H1 (cell line): Measurements from ENCODE around the gene GPS2. TPM values are rescaled to one million over a fixed set of nuclear protein-coding genes. Genes with fewer than 3 reads are reported as not detected.

Experiments
- CTCF ChIA-PET: fragments of 300-600 bp; sonication (Branson Sonifier 250); formaldehyde crosslinking; loops from one replicate; lab custom pipeline; 2021; ENCODE audit not compliant: partially characterized antibody; lab: Charles Lee
- POLR2A ChIA-PET: fragments of 300-600 bp; sonication (Branson Sonifier 250); formaldehyde crosslinking; loops from one replicate; lab custom pipeline; 2021; ENCODE audit warnings: inconsistent platforms; ENCODE audit not compliant: partially characterized antibody; lab: Charles Lee
- DNase-seq, 2 experiments: peaks; one replicate each; pipeline versions ENCODE4 v3.0.0 to v3.0.0-alpha.2; 2010 to 2022; ENCODE audit warnings: low spot score in 2 of 2, low read depth in 1 of 2, mixed read lengths in 1 of 2
- FAIRE-seq: peaks from 2 replicates; lab custom pipeline; 2011; peaks lifted over from hg19 to GRCh38; lab: Jason Lieb, UNC
- H2AFZ ChIP-seq: 2 replicates; pipeline ENCODE4 v1.8.1; 2012; ENCODE audit warnings: low read length, inconsistent platforms
- H2AK5ac ChIP-seq: 2 replicates; pipeline ENCODE4 v1.6.1; 2013; ENCODE audit warnings: low read depth, low read length
- H2BK120ac ChIP-seq: replicated peaks from 2 replicates; pipeline ENCODE3; 2013; ENCODE audit warnings: low read depth, low read length, inconsistent platforms
- H2BK12ac ChIP-seq: 2 replicates; pipeline ENCODE4 v1.6.1; 2013; ENCODE audit warnings: low read depth, low read length
- H2BK15ac ChIP-seq: 2 replicates; pipeline ENCODE4 v1.6.1; 2013; ENCODE audit warnings: low read length
- H2BK20ac ChIP-seq: 2 replicates; pipeline ENCODE4 v1.6.1; 2013; ENCODE audit warnings: low read length
- H2BK5ac ChIP-seq: 2 replicates; pipeline ENCODE4 v1.6.1; 2013; ENCODE audit warnings: low read depth, low read length
- H3K14ac ChIP-seq: 2 replicates; pipeline ENCODE4 v1.6.1; 2013; ENCODE audit warnings: inconsistent platforms; ENCODE audit not compliant: insufficient read length
- H3K18ac ChIP-seq: 2 replicates; pipeline ENCODE4 v1.6.1; 2013; ENCODE audit warnings: low read length; ENCODE audit errors: extremely low read depth
- H3K23ac ChIP-seq: 2 replicates; pipeline ENCODE4 v1.6.1; 2013; ENCODE audit warnings: inconsistent platforms; ENCODE audit not compliant: insufficient read length
- H3K23me2 ChIP-seq: 2 replicates; pipeline ENCODE4 v1.6.1; 2013; ENCODE audit warnings: low read depth, low read length
- H3K27ac ChIP-seq: 2 replicates; pipeline ENCODE4 v1.6.1; 2011; ENCODE audit warnings: low read depth, low read length, inconsistent platforms
- H3K27me3 ChIP-seq, 4 experiments: replicated peaks in 1 of 4; 1 replicate in 1 of 4; 2 replicates in 3 of 4; pipeline versions ENCODE4 v1.6.1 to v1.8.1; 2011 to 2013; ENCODE audit warnings: low read length in 3 of 4, mild to moderate bottlenecking in 3 of 4, inconsistent platforms in 2 of 4, mixed read lengths in 2 of 4, moderate library complexity in 1 of 4; ENCODE audit not compliant: control insufficient read depth in 3 of 4, insufficient read depth in 3 of 4; ENCODE audit errors: extremely low read depth in 1 of 4
- H3K36me3 ChIP-seq, 4 experiments: 2 replicates each; pipeline versions ENCODE4 v1.6.1 to v1.8.1; 2011 to 2013; ENCODE audit warnings: mild to moderate bottlenecking in 4 of 4, low read length in 3 of 4, moderate library complexity in 2 of 4, control low read depth in 1 of 4, inconsistent platforms in 1 of 4; ENCODE audit not compliant: insufficient read depth in 4 of 4, control insufficient read depth in 2 of 4
- H3K4ac ChIP-seq: replicated peaks from 2 replicates; pipeline ENCODE3; 2013; ENCODE audit warnings: low read length, low read depth, mixed read lengths, inconsistent platforms; ENCODE audit not compliant: insufficient read length
- H3K4me1 ChIP-seq, 4 experiments: replicated peaks in 1 of 4; 1 replicate in 1 of 4; 2 replicates in 3 of 4; pipeline versions ENCODE4 v1.6.1 to v1.8.1; 2011 to 2013; ENCODE audit warnings: low read length in 3 of 4, inconsistent platforms in 2 of 4, mixed read lengths in 1 of 4; ENCODE audit not compliant: insufficient read depth in 4 of 4, control insufficient read depth in 3 of 4
- H3K4me2 ChIP-seq, 2 experiments: 2 replicates each; pipeline versions ENCODE4 v1.6.1 to v1.8.1; 2011 to 2013; ENCODE audit warnings: low read depth in 2 of 2, low read length in 2 of 2, control low read depth in 1 of 2, inconsistent platforms in 1 of 2, mild to moderate bottlenecking in 1 of 2; ENCODE audit not compliant: insufficient read depth in 1 of 2
- H3K4me3 ChIP-seq, 4 experiments: fragments of 200-600, 300-600 bp in 1 of 4; sonication (generic), shearing (Covaris generic), sonication (Bioruptor Twin) in 1 of 4; 2 replicates each; pipeline versions ENCODE4 v1.5.1 to v1.8.1; 2011 to 2016; ENCODE audit warnings: low read length in 4 of 4, low read depth in 3 of 4, control low read depth in 2 of 4, inconsistent platforms in 2 of 4, mild to moderate bottlenecking in 2 of 4, mixed read lengths in 1 of 4, moderate library complexity in 1 of 4; ENCODE audit not compliant: insufficient read depth in 2 of 4; ENCODE audit errors: extremely low read depth in 1 of 4
- H3K56ac ChIP-seq: replicated peaks from 2 replicates; pipeline ENCODE3; 2013; ENCODE audit warnings: low read depth, mild to moderate bottlenecking, mixed read lengths, low read length, inconsistent platforms; ENCODE audit not compliant: insufficient read length
- H3K79me1 ChIP-seq: 2 replicates; pipeline ENCODE4 v1.6.1; 2013; ENCODE audit warnings: low read depth, low read length, control low read depth
- H3K79me2 ChIP-seq, 2 experiments: 2 replicates each; pipeline versions ENCODE4 v1.6.1 to v1.8.1; 2012 to 2013; ENCODE audit warnings: low read length in 2 of 2, mild to moderate bottlenecking in 2 of 2, inconsistent platforms in 1 of 2; ENCODE audit not compliant: insufficient read depth in 2 of 2, control insufficient read depth in 1 of 2
- H3K9ac ChIP-seq, 4 experiments: replicated peaks in 1 of 4; 1 replicate in 1 of 4; 2 replicates in 3 of 4; pipeline versions ENCODE4 v1.6.1 to v1.8.1; 2011 to 2013; ENCODE audit warnings: low read depth in 3 of 4, low read length in 3 of 4, control low read depth in 2 of 4, mild to moderate bottlenecking in 2 of 4, moderate library complexity in 2 of 4, inconsistent platforms in 1 of 4; ENCODE audit errors: extremely low read depth in 1 of 4
- H3K9me3 ChIP-seq, 2 experiments: 2 replicates each; pipeline versions ENCODE4 v1.6.1 to v1.8.1; 2012 to 2013; ENCODE audit warnings: mild to moderate bottlenecking in 2 of 2, moderate library complexity in 2 of 2, control low read depth in 1 of 2, inconsistent platforms in 1 of 2, low read depth in 1 of 2, low read length in 1 of 2, mixed read lengths in 1 of 2; ENCODE audit not compliant: insufficient read depth in 2 of 2
- H4K20me1 ChIP-seq, 2 experiments: replicated peaks in 1 of 2; 2 replicates each; pipeline versions ENCODE3 to v1.8.1; 2011 to 2013; ENCODE audit warnings: inconsistent platforms in 2 of 2, low read length in 2 of 2, mild to moderate bottlenecking in 1 of 2; ENCODE audit not compliant: insufficient read depth in 2 of 2, control insufficient read depth in 1 of 2
- H4K5ac ChIP-seq: 2 replicates; pipeline ENCODE4 v1.6.1; 2013; ENCODE audit warnings: low read length, low read depth, mixed read lengths, inconsistent platforms; ENCODE audit not compliant: insufficient read length
- H4K8ac ChIP-seq: 2 replicates; pipeline ENCODE4 v1.8.0; 2013; ENCODE audit warnings: mild to moderate bottlenecking, moderate library complexity, low read length, inconsistent platforms; ENCODE audit not compliant: insufficient read depth; ENCODE audit errors: extremely low read depth
- H4K91ac ChIP-seq: replicated peaks from 2 replicates; pipeline ENCODE3; 2013; ENCODE audit warnings: low read length, mixed read lengths, inconsistent platforms; ENCODE audit not compliant: insufficient read length
- ASH2L ChIP-seq: fragments of 200-600, 300-600 bp; sonication (generic); IDR thresholded peaks from one replicate; pipeline ENCODE4 v1.7.1; 2017; ENCODE audit warnings: low read length
- CBX5 ChIP-seq: fragments of 300-800, 300-1000 bp; sonication (generic); IDR thresholded peaks from 2 replicates; pipeline ENCODE4 v1.7.1; 2016; ENCODE audit warnings: antibody characterized with exemption, low read length, low read depth
- CBX8 ChIP-seq: fragments of 300-800, 300-1000 bp; sonication (generic); IDR thresholded peaks from 2 replicates; pipeline ENCODE4 v1.7.1; 2016; ENCODE audit warnings: low read depth, low read length, borderline replicate concordance
- CTBP2 ChIP-seq: IDR thresholded peaks from 2 replicates; pipeline ENCODE4 v1.7.0; 2011; ENCODE audit warnings: borderline replicate concordance, mild to moderate bottlenecking, moderate library complexity, mixed read lengths, low read length; ENCODE audit not compliant: insufficient read depth, insufficient read length
- KDM1A ChIP-seq: fragments of 200-600, 300-600 bp; sonication (generic); IDR thresholded peaks from 2 replicates; pipeline ENCODE4 v1.7.1; 2016; ENCODE audit warnings: mild to moderate bottlenecking, low read length, borderline replicate concordance
- MAX ChIP-seq: IDR thresholded peaks from 2 replicates; pipeline ENCODE4 v1.6.1; 2012; ENCODE audit warnings: inconsistent platforms
- POLR2AphosphoS5 ChIP-seq: IDR thresholded peaks from 2 replicates; pipeline ENCODE4 v1.6.1; 2011; ENCODE audit warnings: low read depth, low read length
- RAD21 ChIP-seq, 2 experiments: IDR thresholded peaks in 1 of 2; conservative IDR thresholded peaks in 1 of 2; 2 replicates each; pipeline ENCODE4 v1.6.1; 2011; ENCODE audit warnings: low read depth in 2 of 2, low read length in 2 of 2, improper control_type of control experiment in 1 of 2, inconsistent platforms in 1 of 2, mild to moderate bottlenecking in 1 of 2, moderate library complexity in 1 of 2
- RFX5 ChIP-seq: IDR thresholded peaks from 2 replicates; pipeline ENCODE4 v1.6.1; 2011; ENCODE audit warnings: low read depth, low read length, improper control_type of control experiment, borderline replicate concordance
- SRF ChIP-seq: IDR thresholded peaks from 2 replicates; pipeline ENCODE4 v1.6.1; 2011; ENCODE audit warnings: mild to moderate bottlenecking, low read depth, low read length, moderate library complexity
- TBP ChIP-seq: IDR thresholded peaks from 2 replicates; pipeline ENCODE4 v1.6.1; 2011; ENCODE audit warnings: low read depth, low read length, improper control_type of control experiment
- WGBS, 2 experiments: shearing (Covaris generic) in 1 of 2; methylation state at CpG; one replicate each; pipeline versions ENCODE4 v1.1.6 to v1.1.7; 2013 to 2015; ENCODE audit warnings: low lambda C conversion rate in 2 of 2, mixed read lengths in 2 of 2, inconsistent platforms in 1 of 2, low coverage in 1 of 2, missing lambda C conversion rate in 1 of 2; ENCODE audit not compliant: insufficient replicate concordance in 2 of 2, insufficient coverage in 1 of 2, insufficient read length in 1 of 2; ENCODE audit errors: extremely low coverage in 1 of 2, missing lambda C conversion rate in 1 of 2; 5-methylcytosine and 5-hydroxymethylcytosine counted together
- polyA plus RNA-seq, 7 experiments: library from polyadenylated mRNA; depleted of rRNA in 3 of 7; stranded (reverse) in 5 of 7; unstranded in 2 of 7; fragments of >200 nt in 5 of 7; fragments of 200-250 nt in 2 of 7; gene quantifications; 1 replicate in 5 of 7; 2 replicates in 1 of 7; 4 replicates in 1 of 7; pipeline versions ENCODE4 v1.2.1 to v1.2.3, GENCODE V29; 2011 to 2013; ENCODE audit warnings: missing spikeins in 2 of 7, mixed read lengths in 2 of 7
- total RNA-seq: library from RNA; stranded (reverse); fragmentation: NEBNext Ultra II Directional; extraction: Animal tissue kit (Norgen Biotek cat#: 25700); gene quantifications from 2 replicates; pipeline ENCODE4 v1.2.1, GENCODE V29; 2021
- TF ChIP-seq, protein P1 (sequence below): IDR thresholded peaks from 2 replicates; pipeline ENCODE4 v1.6.1; 2012; ENCODE audit warnings: inconsistent platforms

Gene GPS2
- total and polyA plus RNA-seq, 2 of the 8 experiments (the other 6 are each of a cell fraction or from before 2014, with no cell fraction given): 67.0 to 152 TPM

DNA sequence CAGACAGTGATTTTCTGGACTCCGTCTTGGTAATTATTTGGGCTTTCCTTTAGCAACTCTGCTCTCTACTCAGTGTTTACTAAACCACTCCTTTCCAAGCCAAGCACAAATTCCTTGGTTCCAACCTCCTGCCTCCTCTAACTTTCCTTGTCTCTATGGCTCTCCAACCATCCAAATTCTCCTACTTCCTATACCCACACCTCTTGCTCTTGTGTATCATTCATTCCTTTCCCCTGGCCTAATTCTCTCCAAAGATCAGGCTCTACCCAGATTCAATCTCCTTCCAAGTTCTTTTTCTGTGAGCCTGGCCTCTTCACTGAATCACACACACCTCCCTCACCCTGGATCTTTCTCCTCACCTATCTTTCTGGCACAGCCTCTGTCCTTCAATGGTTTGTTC lies 12.8 kb upstream of the GPS2 start:
- H2AK5ac ChIP-seq: no peak overlapping the region
- H2BK5ac ChIP-seq: no peak overlapping the region
- H3K4me3 ChIP-seq: peak overlapping the region in 3 of 4 experiments; percentile 9 to 75 (median 69); a peak in 5 of 8 replicates
- H4K5ac ChIP-seq: no peak overlapping the region
- ChIA-PET POLR2A (interaction anchor here (1.0 to 13.4 kb wide), 4 partner anchors 7 to 248 kb away, joined by 4 to 223 read pairs (median 22); partner anchors contain the start of genes ACAP1 and GPS2), CTCF (interaction anchor here (1.2 to 9.3 kb wide), 6 partner anchors 7 to 57 kb away, joined by 3 to 167 read pairs (median 7); no protein-coding TSS in a partner anchor)
- peaks cover 2 to 6% of the 10 kb centered on the region in 2 experiments for H4K20me1 ChIP-seq
- H2BK15ac ChIP-seq: no peak overlapping the region
- H2BK120ac ChIP-seq: no peak overlapping the region
- H4K91ac ChIP-seq: no peak overlapping the region
- H4K8ac ChIP-seq: no peak overlapping the region
- H3K27ac ChIP-seq: no peak overlapping the region
- no peak overlapping the region for H2BK20ac ChIP-seq
- no peak overlapping the region for H3K23ac ChIP-seq
- H3K56ac ChIP-seq: no peak overlapping the region
- peaks cover 2% of the 10 kb centered on the region; the same call in 1 of the 2 replicates for H3K79me1 ChIP-seq
- no peak overlapping the region for H3K18ac ChIP-seq
- H2BK12ac ChIP-seq: no peak overlapping the region
- no peak for FAIRE-seq
- WGBS, 2 experiments: 100% methylated on average over 1 of the region's 1 CpG; no CpG with 5 or more reads in 1 of the 2 experiments
- H2AFZ ChIP-seq: no peak overlapping the region
- H3K79me2 ChIP-seq: peaks cover 0 to 14% of the 10 kb centered on the region in 2 experiments; a peak in 2 of 4 replicates
- H3K14ac ChIP-seq: no peak overlapping the region
- H3K4me2 ChIP-seq: peak overlapping the region; percentile 96 to 98; a peak in 2 of 4 replicates
- H3K9ac ChIP-seq: no peak overlapping the region; a peak in 1 of 7 replicates
- H3K36me3 ChIP-seq: peaks cover 8 to 16% (median 14%) of the 10 kb centered on the region in 4 experiments
- peaks cover 8% of the 10 kb centered on the region for H3K23me2 ChIP-seq
- no peaks in the 10 kb centered on the region; a peak in 1 of 7 replicates for H3K27me3 ChIP-seq
- no peak overlapping the region for H3K4ac ChIP-seq
- DNase-seq: no peak
- peaks cover 0 to 19% (median 8%) of the 10 kb centered on the region in 4 experiments; a peak in 6 of 7 replicates for H3K4me1 ChIP-seq
- H3K9me3 ChIP-seq: no peaks in the 10 kb centered on the region
- TF ChIP-seq, protein P1, sequence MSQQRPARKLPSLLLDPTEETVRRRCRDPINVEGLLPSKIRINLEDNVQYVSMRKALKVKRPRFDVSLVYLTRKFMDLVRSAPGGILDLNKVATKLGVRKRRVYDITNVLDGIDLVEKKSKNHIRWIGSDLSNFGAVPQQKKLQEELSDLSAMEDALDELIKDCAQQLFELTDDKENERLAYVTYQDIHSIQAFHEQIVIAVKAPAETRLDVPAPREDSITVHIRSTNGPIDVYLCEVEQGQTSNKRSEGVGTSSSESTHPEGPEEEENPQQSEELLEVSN: no peak
- no peak for TF ChIP-seq TBP
- no peak for TF ChIP-seq CTBP2
- no peak for TF ChIP-seq RFX5
- no peak for TF ChIP-seq CBX8
- no peak for TF ChIP-seq RAD21 (IDR thresholded peaks at IDR 0.05 in 1 of 2, conservative IDR thresholded peaks at IDR 0.05 in 1 of 2; ENCODE audit: low read depth in 2 of 2, low read length in 2 of 2)
- TF ChIP-seq SRF: no peak
- no peak for TF ChIP-seq MAX
- no peak for TF ChIP-seq POLR2AphosphoS5
- no peak for TF ChIP-seq KDM1A
- TF ChIP-seq ASH2L: no peak
- no peak for TF ChIP-seq CBX5
